IMR-90 (cell line): Measurements from ENCODE around the gene WDTC1. TPM values are rescaled to one million over a fixed set of nuclear protein-coding genes. Genes with fewer than 3 reads are reported as not detected.

Experiments used
- ATAC-seq: fragments of 200-7000 bp; cut with Tn5 transposase; 2 replicates; pipeline ENCODE4 v1.9.1; 2020; ENCODE audit warnings: low read depth, mild to moderate bottlenecking, moderate library complexity
- BruUV-seq: library from RNA; stranded (reverse); fragments of 400-500 nt; replicated peaks from 2 replicates; lab custom pipeline; 2021; lab: Mats Ljungman, UMichigan
- CTCF ChIA-PET: fragments of 300-600 bp; formaldehyde crosslinking; extraction: SDS; loops from one replicate; lab custom pipeline; 2021; ENCODE audit warnings: antibody characterized with exemption; lab: Yijun Ruan, JAX
- POLR2A ChIA-PET: fragments of 300-600 bp; sonication (Branson Sonifier 250); formaldehyde crosslinking; loops from one replicate; lab custom pipeline; 2022; ENCODE audit warnings: antibody characterized with exemption; ENCODE audit not compliant: unreplicated experiment; lab: Charles Lee
- DNase-seq: peaks from one replicate; pipeline ENCODE4 v3.0.0; 2013
- H2AFZ ChIP-seq: replicated peaks from 2 replicates; pipeline ENCODE3; 2013; ENCODE audit warnings: low read length, mild to moderate bottlenecking; ENCODE audit not compliant: poor library complexity
- H2AK5ac ChIP-seq: 2 replicates; pipeline ENCODE4 v1.6.1; 2013; ENCODE audit warnings: low read depth, low read length, inconsistent platforms
- H2AK9ac ChIP-seq: replicated peaks from 2 replicates; pipeline ENCODE3; 2013; ENCODE audit warnings: mild to moderate bottlenecking, low read depth, low read length, moderate library complexity; ENCODE audit not compliant: poor library complexity
- H2BK120ac ChIP-seq: 2 replicates; pipeline ENCODE4 v1.6.1; 2013; ENCODE audit warnings: low read depth, low read length, inconsistent platforms
- H2BK15ac ChIP-seq: 3 replicates; pipeline ENCODE4 v1.6.1; 2013; ENCODE audit warnings: low read depth, low read length, inconsistent platforms
- H2BK20ac ChIP-seq: 2 replicates; pipeline ENCODE4 v1.6.1; 2013; ENCODE audit warnings: low read depth, mild to moderate bottlenecking, inconsistent platforms, low read length, moderate library complexity
- H2BK5ac ChIP-seq: 2 replicates; pipeline ENCODE4 v1.6.1; 2013; ENCODE audit warnings: mild to moderate bottlenecking, low read depth, low read length, inconsistent platforms; ENCODE audit not compliant: poor library complexity, severe bottlenecking
- H3K14ac ChIP-seq: replicated peaks from 2 replicates; pipeline ENCODE4 v1.6.1; 2013; ENCODE audit warnings: low read depth, low read length, inconsistent platforms
- H3K18ac ChIP-seq: 2 replicates; pipeline ENCODE4 v1.6.1; 2013; ENCODE audit warnings: low read depth, low read length, control low read depth
- H3K23ac ChIP-seq: 2 replicates; pipeline ENCODE4 v1.6.1; 2013; ENCODE audit warnings: low read depth, low read length, inconsistent platforms
- H3K27ac ChIP-seq: 2 replicates; pipeline ENCODE4 v1.5.1; 2013; ENCODE audit warnings: mild to moderate bottlenecking, control low read depth, low read length; ENCODE audit not compliant: insufficient read depth
- H3K27me3 ChIP-seq: 2 replicates; pipeline ENCODE4 v1.6.1; 2013; ENCODE audit warnings: low read length; ENCODE audit not compliant: control insufficient read depth, insufficient read depth
- H3K36me3 ChIP-seq: 2 replicates; pipeline ENCODE4 v1.6.1; 2013; ENCODE audit warnings: low read length, mixed read lengths; ENCODE audit not compliant: control insufficient read depth, insufficient read depth
- H3K4ac ChIP-seq: 2 replicates; pipeline ENCODE4 v1.6.1; 2013; ENCODE audit warnings: low read depth, low read length, inconsistent platforms
- H3K4me1 ChIP-seq: 2 replicates; pipeline ENCODE4 v1.6.1; 2013; ENCODE audit warnings: low read length, mixed read lengths; ENCODE audit not compliant: control insufficient read depth, insufficient read depth
- H3K4me2 ChIP-seq: 2 replicates; pipeline ENCODE4 v1.6.1; 2013; ENCODE audit warnings: low read depth, mild to moderate bottlenecking, control low read depth, low read length, moderate library complexity
- H3K4me3 ChIP-seq: 2 replicates; pipeline ENCODE4 v1.5.1; 2013; ENCODE audit warnings: low read depth, mild to moderate bottlenecking, control low read depth, low read length, moderate library complexity; ENCODE audit not compliant: insufficient read depth
- H3K56ac ChIP-seq: 2 replicates; pipeline ENCODE4 v1.6.1; 2013; ENCODE audit warnings: low read length, inconsistent platforms; ENCODE audit not compliant: insufficient read depth; ENCODE audit errors: extremely low read depth
- H3K79me1 ChIP-seq, 2 experiments: 2 replicates each; pipeline ENCODE4 v1.6.1; 2013; ENCODE audit warnings: low read length in 2 of 2, inconsistent platforms in 1 of 2, low read depth in 1 of 2
- H3K9ac ChIP-seq: 2 replicates; pipeline ENCODE4 v1.6.1; 2013; ENCODE audit warnings: low read depth, low read length, control low read depth
- H3K9me1 ChIP-seq: 2 replicates; pipeline ENCODE4 v1.6.1; 2013; ENCODE audit warnings: low read length, inconsistent platforms; ENCODE audit not compliant: insufficient read depth
- H3K9me3 ChIP-seq: 2 replicates; pipeline ENCODE4 v1.6.1; 2013; ENCODE audit warnings: low read length; ENCODE audit not compliant: control insufficient read depth, insufficient read depth
- H4K20me1 ChIP-seq: 2 replicates; pipeline ENCODE4 v1.6.1; 2013; ENCODE audit warnings: low read length, inconsistent platforms; ENCODE audit not compliant: insufficient read depth
- H4K5ac ChIP-seq: 2 replicates; pipeline ENCODE4 v1.6.1; 2013; ENCODE audit warnings: mild to moderate bottlenecking, low read depth, low read length, control low read depth
- H4K8ac ChIP-seq, 2 experiments: 2 replicates each; pipeline ENCODE4 v1.6.1; 2013; ENCODE audit warnings: low read depth in 2 of 2, low read length in 2 of 2, control low read depth in 1 of 2, inconsistent platforms in 1 of 2
- H4K91ac ChIP-seq: 2 replicates; pipeline ENCODE4 v1.6.1; 2013; ENCODE audit warnings: low read depth, low read length, inconsistent platforms; ENCODE audit not compliant: insufficient read depth
- BHLHE40 ChIP-seq: fragments of 150-350 bp; IDR thresholded peaks from 2 replicates; pipeline ENCODE4 v1.6.1; 2016; ENCODE audit warnings: mild to moderate bottlenecking, low read depth, low read length
- CEBPB ChIP-seq: IDR thresholded peaks from 2 replicates; pipeline ENCODE4 v1.6.1; 2012; ENCODE audit warnings: low read depth, low read length, improper control_type of control experiment
- CHD1 ChIP-seq: IDR thresholded peaks from 2 replicates; pipeline ENCODE4 v1.6.1; 2012; ENCODE audit warnings: low read depth, low read length, improper control_type of control experiment
- FOS ChIP-seq: fragments of 150-350 bp; IDR thresholded peaks from 2 replicates; pipeline ENCODE4 v1.6.1; 2016; ENCODE audit warnings: low read depth, low read length
- POLR2A ChIP-seq: IDR thresholded peaks from 2 replicates; pipeline ENCODE4 v1.6.1; 2012; ENCODE audit warnings: mild to moderate bottlenecking, low read depth, low read length
- RAD21 ChIP-seq: IDR thresholded peaks from 2 replicates; pipeline ENCODE4 v1.6.1; 2012; ENCODE audit warnings: low read length, improper control_type of control experiment
- SMC3 ChIP-seq: fragments of 150-350 bp; IDR thresholded peaks from 2 replicates; pipeline ENCODE4 v1.6.1; 2016; ENCODE audit warnings: low read depth, mild to moderate bottlenecking, antibody characterized with exemption, low read length, moderate library complexity
- WGBS, 2 experiments: methylation state at CpG; one replicate each; pipeline versions ENCODE4 v1.1.5 to v1.1.7; 2013; ENCODE audit warnings: missing lambda C conversion rate in 2 of 2; ENCODE audit not compliant: insufficient read length in 1 of 2; ENCODE audit errors: extremely low coverage in 2 of 2; 5-methylcytosine and 5-hydroxymethylcytosine counted together
- dilution Hi-C: fragments of 300-500 bp; cut with HindIII; formaldehyde crosslinking; loops from one replicate; pipeline ENCODE4 v1.14.3; 2018; ENCODE audit warnings: low sequenced_read_pairs; ENCODE audit not compliant: unreplicated experiment
- in situ Hi-C: fragments of 300-500 bp; cut with MboI; formaldehyde crosslinking; loops from 3 replicates; pipeline ENCODE4 v1.14.3; 2019; ENCODE audit warnings: low sequenced_read_pairs, inconsistent platforms, mixed read lengths
- intact Hi-C: fragments of 100-400 bp; cut with micrococcal nuclease; formaldehyde crosslinking; loops from 2 replicates; pipeline ENCODE4 v1.10.0; 2022
- polyA plus RNA-seq, 3 experiments: library from polyadenylated mRNA; depleted of rRNA; stranded (reverse); fragments of >200 nt; gene quantifications; 2 replicates each; pipeline ENCODE4 v1.2.3, GENCODE V29; 2012; ENCODE audit warnings: low replicate concordance in 1 of 3
- total RNA-seq: library from RNA; depleted of rRNA; stranded (reverse); fragments of >200 nt; gene quantifications from 2 replicates; pipeline ENCODE4 v1.2.3, GENCODE V29; 2012

Gene WDTC1
- total and polyA plus RNA-seq, 2 of the 4 experiments (the other 2 are of a cell fraction): 9.9 to 15.2 TPM

- ChIA-PET CTCF (no interaction called here), POLR2A (no interaction called here)
- 33% methylated on average over 1 of the region's 4 CpGs; no CpG with 5 or more reads in 1 of the 2 experiments for WGBS, 2 experiments
- Histone ChIP-seq H3K27me3 (no peaks in the 10 kb centered on the region), H2BK5ac (no peak overlapping the region), H3K56ac (no peak overlapping the region), H2AFZ (peak overlapping the region; percentile 33), H3K9me1 (0 out of 2 replicates have a peak, but pooled peaks cover 3% of the 10 kb centered on the region), H4K20me1 (no peaks in the 10 kb centered on the region), H2BK120ac (no peak overlapping the region), H3K14ac (no peak overlapping the region), H3K4ac (no peak overlapping the region), H4K5ac (peak overlapping the region; percentile 6; the same call in 1 of the 2 replicates), H3K4me2 (no peak overlapping the region), H4K91ac (no peak overlapping the region), H4K8ac (peak overlapping the region in 1 of 2 experiments; percentile 60; a peak in 1 of 4 replicates), H3K79me1 (peaks cover 4 to 10% of the 10 kb centered on the region in 2 experiments; a peak in 3 of 4 replicates), H3K18ac (no peak overlapping the region), H3K4me1 (peaks cover 2% of the 10 kb centered on the region), H3K9ac (no peak overlapping the region), H3K9me3 (no peaks in the 10 kb centered on the region), H2BK15ac (no peak overlapping the region), H2BK20ac (no peak overlapping the region), H2AK9ac (no peak overlapping the region), H3K36me3 (no peaks in the 10 kb centered on the region), H2AK5ac (no peak overlapping the region), H3K27ac (no peak overlapping the region), H3K4me3 (no peak overlapping the region), H3K23ac (peak overlapping the region; percentile 8; the same call in 1 of the 2 replicates)
- no TSS peak for BruUV-seq
- in situ Hi-C loops: no loop called here
- dilution Hi-C loops: no loop called here
- no peak for TF ChIP-seq CHD1
- TF ChIP-seq SMC3: no peak
- no peak for TF ChIP-seq RAD21
- no peak for TF ChIP-seq FOS
- no peak for TF ChIP-seq POLR2A
- no peak for TF ChIP-seq CEBPB
- TF ChIP-seq BHLHE40: no peak
- ATAC-seq: no peak
- intact Hi-C loops: no loop called here
- no peak for DNase-seq
These were observed 83.7 kb downstream of the WDTC1 start for GRCh38 chr1:27318136-27318535.
